Immature natural killer cell (primary cell): Measurements from ENCODE around the gene TCF15. TPM values are rescaled to one million over a fixed set of nuclear protein-coding genes. Genes with fewer than 3 reads are reported as not detected.

ENCODE experiments used
- DNase-seq, 3 donors: peaks; one replicate each; pipeline ENCODE4 v3.0.0; 2022; ENCODE audit warnings: mixed read lengths in 1 of 3
- H3K27ac Mint-ChIP-seq, 6 donors: one replicate each; pipeline ENCODE4 v1.8.0; 2020; ENCODE audit warnings: mixed read lengths in 6 of 6, mild to moderate bottlenecking in 5 of 6, inconsistent platforms in 4 of 6, moderate library complexity in 3 of 6
- H3K27me3 Mint-ChIP-seq, 3 donors: one replicate each; pipeline ENCODE4 v1.8.0; 2020 to 2021; ENCODE audit warnings: low read depth in 3 of 3, mild to moderate bottlenecking in 3 of 3, mixed read lengths in 3 of 3, moderate library complexity in 3 of 3, inconsistent platforms in 1 of 3
- H3K36me3 Mint-ChIP-seq, 3 donors: one replicate each; pipeline ENCODE4 v1.8.0; 2020; ENCODE audit warnings: mixed read lengths in 3 of 3, inconsistent platforms in 2 of 3, mild to moderate bottlenecking in 2 of 3
- H3K4me1 Mint-ChIP-seq, 2 donors: one replicate each; pipeline ENCODE4 v1.8.0; 2020; ENCODE audit warnings: inconsistent platforms in 2 of 2, mild to moderate bottlenecking in 2 of 2, mixed read lengths in 2 of 2, moderate library complexity in 1 of 2
- H3K4me3 Mint-ChIP-seq, 5 donors: one replicate each; pipeline ENCODE4 v1.8.0; 2020; ENCODE audit warnings: mild to moderate bottlenecking in 5 of 5, mixed read lengths in 5 of 5, inconsistent platforms in 3 of 5, moderate library complexity in 3 of 5
- H3K9me3 Mint-ChIP-seq, 6 donors: one replicate each; pipeline ENCODE4 v1.8.0; 2020; ENCODE audit warnings: mild to moderate bottlenecking in 6 of 6, mixed read lengths in 6 of 6, inconsistent platforms in 4 of 6, moderate library complexity in 3 of 6
- polyA plus RNA-seq, 3 donors: library from polyadenylated mRNA; unstranded; fragments of 300-500 nt; fragmentation: Illumina TruSeq; gene quantifications; one replicate each; pipeline ENCODE4 v1.2.3, GENCODE V29; 2021

TCF15 gene
- polyA plus RNA-seq, 3 donors from 2014 or later, result not detected

DNA sequence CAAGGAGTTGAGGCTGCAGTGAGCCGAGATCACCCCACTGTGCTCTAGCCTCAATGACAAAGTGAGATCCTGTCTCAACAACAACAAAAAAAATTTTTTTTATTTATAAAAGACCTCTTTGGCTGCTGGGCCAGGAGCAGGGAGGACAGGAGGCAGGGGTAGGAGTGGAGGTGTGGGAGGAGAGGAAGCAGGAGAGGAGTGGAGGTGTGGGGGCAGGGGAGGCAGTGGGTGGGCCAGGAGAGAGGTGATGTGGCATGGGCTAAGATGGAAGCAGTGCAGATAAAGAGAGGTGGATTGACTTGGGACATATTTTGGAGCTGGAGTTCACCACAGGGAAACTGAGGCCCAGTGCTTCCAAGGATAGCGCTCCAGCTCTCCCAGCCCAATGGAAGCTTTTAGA, 53.1 kb downstream of the TCF15 start:
- Mint-ChIP-seq H3K27ac (no peak overlapping the region), H3K27me3 (peaks cover 6 to 17% (median 13%) of the 10 kb centered on the region in 3 donors), H3K9me3 (no peaks in the 10 kb centered on the region), H3K4me1 (no peaks in the 10 kb centered on the region), H3K4me3 (no peak overlapping the region), H3K36me3 (peaks cover 0 to 4% (median 0%) of the 10 kb centered on the region in 3 donors)
- DNase-seq, result no peak

GRCh38 chr20:555976-556385, 54.1 kb downstream of the TCF15 start:
- peaks cover 4 to 11% (median 9%) of the 10 kb centered on the region in 3 donors for H3K27me3 Mint-ChIP-seq
- no peak overlapping the region for H3K27ac Mint-ChIP-seq
- no peak overlapping the region for H3K4me3 Mint-ChIP-seq
- DNase-seq, result no peak
- no peaks in the 10 kb centered on the region for H3K4me1 Mint-ChIP-seq
- H3K9me3 Mint-ChIP-seq, result no peaks in the 10 kb centered on the region
- H3K36me3 Mint-ChIP-seq, result peaks cover 0 to 4% (median 0%) of the 10 kb centered on the region in 3 donors

Other genes starting within 250 kb of the TCF15 start
- gene TRIB3, start 229.5 kb downstream of the TCF15 start, polyA plus RNA-seq, result 10 to 100 TPM; 17.0 to 27.6 (median 25.0) TPM
- 100 to 1,000 TPM; 110 to 131 (median 126) TPM for gene RBCK1, start 202.0 kb downstream of the TCF15 start, polyA plus RNA-seq
- 10 to 100 TPM; 19.4 to 38.3 (median 33.2) TPM for gene TBC1D20, start 147.8 kb downstream of the TCF15 start, polyA plus RNA-seq
- gene CSNK2A1, start 66.5 kb downstream of the TCF15 start, polyA plus RNA-seq, result 10 to 100 TPM; 39.9 to 65.9 (median 60.1) TPM
- gene SRXN1, start 42.9 kb upstream of the TCF15 start, polyA plus RNA-seq, result 10 to 100 TPM; 23.1 to 44.6 (median 31.0) TPM
- gene SCRT2, start 65.5 kb upstream of the TCF15 start, polyA plus RNA-seq, result not detected
- gene SLC52A3, start 158.2 kb upstream of the TCF15 start, polyA plus RNA-seq, result not detected
- 10 to 100 TPM in 2 of 3 donors, 1 to 10 TPM in 1; 5.0 to 20.7 (median 13.8) TPM for gene FAM110A, start 223.4 kb upstream of the TCF15 start, polyA plus RNA-seq